GM18505 (cell line): ENCODE measurements around the gene EML1.

Source experiments
- ATAC-seq: cut with Tn5 transposase; IDR thresholded peaks from one replicate; pipeline ENCODE4 v1.9.1; 2021; ENCODE audit not compliant: unreplicated experiment
- POLR2A ChIP-seq: IDR thresholded peaks from 4 replicates; pipeline ENCODE4 v1.6.1; 2011; ENCODE audit warnings: borderline replicate concordance; ENCODE audit not compliant: insufficient read depth, insufficient read length; ENCODE audit errors: extremely low read depth

The EML1 gene

GRCh38 chr14:99891900-99892299 lies 98.7 kb downstream of the EML1 start:
- ATAC-seq, result no peak
- no peak for TF ChIP-seq POLR2A

DNA sequence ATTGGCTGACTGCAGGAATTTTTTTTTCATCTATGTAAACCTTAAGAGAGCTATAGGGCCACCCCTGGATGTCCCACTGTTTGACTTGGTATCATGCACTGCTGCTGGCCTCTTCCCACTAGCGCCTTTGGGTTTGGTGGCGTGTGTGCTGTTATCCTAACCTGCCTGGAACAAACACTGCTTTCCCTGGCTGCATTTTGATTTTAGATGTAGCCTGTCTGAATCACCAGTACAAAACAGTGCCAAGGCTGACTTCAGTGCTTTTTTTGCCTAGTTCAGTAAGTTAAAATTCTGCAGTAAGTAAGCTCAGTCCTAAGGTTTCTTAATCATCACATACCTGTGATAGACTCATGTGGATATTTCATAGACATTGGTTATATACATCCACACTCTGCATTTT lies 99.2 kb downstream of the EML1 start:
- TF ChIP-seq POLR2A, result no peak
- no peak for ATAC-seq

- TF ChIP-seq POLR2A, result no peak
- ATAC-seq, result no peak
These were observed 103.1 kb downstream of the EML1 start for GRCh38 chr14:99896361-99896760.

DNA sequence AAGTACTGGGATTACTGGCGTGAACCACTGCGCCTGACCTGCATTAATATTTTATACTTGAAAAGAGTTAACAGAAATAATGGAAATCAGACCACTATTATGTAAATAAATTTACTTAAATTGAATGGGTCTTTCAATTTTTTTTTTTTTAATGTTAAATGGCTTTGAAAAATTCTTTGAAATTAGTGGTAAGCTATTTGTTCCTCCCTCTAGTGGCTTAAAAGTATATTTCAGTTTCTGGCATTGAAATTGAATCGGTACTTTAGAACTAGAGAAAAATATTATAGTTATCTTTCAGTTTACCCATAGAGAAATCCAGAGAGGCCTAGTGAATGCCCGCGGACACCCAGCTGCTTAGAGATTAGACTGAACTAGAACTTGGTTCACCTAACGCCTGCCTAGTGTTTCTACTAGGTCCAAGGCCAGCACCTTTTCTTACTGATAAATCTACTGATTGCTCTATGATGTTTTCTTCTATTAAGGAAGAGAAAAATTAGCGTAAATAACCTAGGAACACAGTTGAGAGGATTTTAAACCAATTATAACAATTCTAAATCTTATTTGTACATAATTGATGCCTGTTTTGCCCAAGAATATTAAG lies 106.5 kb downstream of the EML1 start:
- TF ChIP-seq POLR2A, result no peak
- no peak for ATAC-seq

- no peak for TF ChIP-seq POLR2A
- ATAC-seq, result no peak
These were observed 109.7 kb downstream of the EML1 start for GRCh38 chr14:99902925-99903324.

DNA sequence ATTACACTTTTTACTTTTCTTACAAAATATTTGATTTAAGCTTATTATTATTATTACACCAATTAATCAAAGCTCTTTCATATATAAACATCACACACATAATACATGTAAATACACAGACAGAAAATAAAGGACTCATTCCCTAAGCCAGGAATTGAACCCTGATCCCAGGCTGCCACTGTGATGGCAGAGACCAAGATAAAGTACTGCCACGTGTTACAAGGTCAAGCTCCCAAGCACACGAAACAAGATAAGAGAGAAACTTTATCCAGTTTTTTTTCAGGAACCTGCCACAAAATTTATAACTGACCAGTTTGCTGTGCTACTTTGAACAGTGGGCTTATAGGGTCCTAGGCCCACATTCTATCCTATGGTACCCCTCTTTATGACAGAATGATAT lies 111.3 kb downstream of the EML1 start:
- no peak for TF ChIP-seq POLR2A
- no peak for ATAC-seq

DNA sequence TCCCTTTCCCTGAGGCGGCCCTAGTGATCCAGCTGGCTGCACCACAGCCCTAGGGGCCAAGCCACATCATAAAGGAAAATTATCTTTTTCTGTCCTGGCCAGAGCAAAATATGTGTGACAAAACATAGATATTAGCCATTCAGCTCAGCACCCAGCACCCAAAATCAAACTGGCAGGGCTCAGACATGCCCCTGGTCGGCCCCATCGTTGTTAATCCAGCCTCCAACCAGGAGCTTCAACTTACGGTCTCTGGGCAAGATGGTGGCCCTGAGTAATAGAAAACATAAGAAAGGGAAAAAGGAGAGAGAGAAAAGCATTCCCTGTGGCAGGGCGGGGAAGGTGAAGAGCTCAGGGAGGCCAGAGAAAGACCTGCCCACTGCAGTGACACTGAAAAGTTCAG lies 111.9 kb downstream of the EML1 start:
- no peak for TF ChIP-seq POLR2A
- ATAC-seq, result no peak

DNA sequence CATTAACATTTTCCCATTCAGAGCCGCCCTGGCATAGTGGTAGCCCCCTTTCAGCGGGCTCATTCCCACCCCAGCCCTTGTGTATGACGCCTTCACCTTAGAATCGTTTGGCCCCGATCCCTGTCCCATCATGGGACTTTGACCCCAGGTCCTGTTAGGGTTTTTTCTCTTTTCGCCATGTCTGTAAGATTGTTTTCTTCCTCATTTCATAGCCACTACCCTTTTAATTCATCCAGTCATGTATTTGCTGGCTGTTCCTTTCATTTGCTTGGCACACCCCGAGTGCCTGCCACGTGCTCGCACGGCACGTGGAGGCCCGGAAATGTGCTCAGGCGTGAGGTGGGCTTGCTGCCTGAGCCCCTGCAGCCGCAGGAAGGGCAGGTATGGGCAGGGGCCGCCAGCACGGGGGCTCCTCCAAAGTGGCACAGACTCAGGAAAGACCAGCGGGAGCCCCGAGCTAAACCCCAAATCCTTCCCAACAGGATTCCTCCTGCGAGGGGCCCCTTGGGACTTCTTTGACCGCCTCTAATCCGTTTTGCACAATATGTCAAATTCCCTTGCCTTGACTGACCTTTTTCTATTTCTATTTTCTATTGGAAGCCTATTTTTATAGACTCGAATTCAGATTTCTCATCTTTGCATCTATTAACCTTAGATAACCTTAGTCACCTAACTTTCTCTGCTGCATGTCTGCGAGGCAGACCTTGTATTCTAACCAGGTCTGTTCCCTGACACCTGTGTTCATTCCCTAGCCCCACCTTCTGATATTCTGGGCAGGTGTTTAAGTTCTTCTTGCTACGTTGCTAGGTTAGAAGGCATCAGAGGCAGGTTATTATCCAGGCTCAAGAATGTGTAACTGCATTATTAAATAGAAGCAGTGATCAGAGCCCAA lies 114.8 kb downstream of the EML1 start:
- ATAC-seq, result no peak
- no peak for TF ChIP-seq POLR2A

- no peak for ATAC-seq
- no peak for TF ChIP-seq POLR2A
These were observed 115.5 kb downstream of the EML1 start for GRCh38 chr14:99908653-99909250.

- no peak for ATAC-seq
- no peak for TF ChIP-seq POLR2A
These were observed 116.4 kb downstream of the EML1 start for GRCh38 chr14:99909513-99910064.

GRCh38 chr14:99910337-99911309 lies 117.4 kb downstream of the EML1 start:
- ATAC-seq, result no peak
- no peak for TF ChIP-seq POLR2A

GRCh38 chr14:99915305-99916090 lies 122.3 kb downstream of the EML1 start:
- ATAC-seq, result no peak
- TF ChIP-seq POLR2A, result no peak
